Suprapubic skin (tissue), 3 donors: ENCODE measurements around the gene VAMP4.

ENCODE experiments used
- CTCF ChIP-seq, 2 donors: fragments of 200-600 bp in 1 of 2; fragments of 450-650 bp in 1 of 2; sonication (generic) in 1 of 2; IDR thresholded peaks; one replicate each; pipeline ENCODE4 v1.5.1; 2016 to 2019; ENCODE audit warnings: antibody characterized with exemption in 2 of 2, mild to moderate bottlenecking in 1 of 2, moderate library complexity in 1 of 2
- EP300 ChIP-seq: sonication (generic); formaldehyde crosslinking; IDR thresholded peaks from one replicate; pipeline ENCODE4 v1.6.1; 2017; ENCODE audit warnings: antibody characterized with exemption
- POLR2A ChIP-seq, 2 donors: fragments of 450-650 bp; IDR thresholded peaks; one replicate each; pipeline ENCODE4 v1.6.1; 2017; ENCODE audit warnings: antibody characterized with exemption in 2 of 2, mild to moderate bottlenecking in 2 of 2, moderate library complexity in 2 of 2

- TF ChIP-seq POLR2A (IDR thresholded peaks at IDR 0.05), result no peak
- TF ChIP-seq EP300, result no peak
- TF ChIP-seq CTCF (IDR thresholded peaks at IDR 0.05), result no peak
Measured at GRCh38 chr1:171788696-171789095, 46.8 kb upstream of the VAMP4 start.
